ENCODE measurements around the gene CNTF. TPM values are rescaled to one million over a fixed set of nuclear protein-coding genes. Genes with fewer than 3 reads are reported as not detected.
"Not testable (repeated sequence)": the region's sequence is repeated elsewhere in the genome, so short reads cannot be mapped to it uniquely, and the experiment has no call there.

The CNTF gene
- total RNA-seq = 1 to 10 TPM; 4.7 to 6.3 TPM

- Mint-ChIP-seq H3K9me3 (no peaks in the 10 kb centered on the region), H3K36me3 (peaks cover 61% of the 10 kb centered on the region), H3K27ac (no peak within 1 kb of the TSS), H3K4me3 (no peak within 1 kb of the TSS), H3K27me3 (no peaks in the 10 kb centered on the region), H3K4me1 (ENCODE audit: low read depth in 2 of 2) (peaks cover 6 to 8% of the 10 kb centered on the region in 2 donors)
- ATAC-seq (no peak), DNase-seq (ENCODE audit: low spot score) (no peak)
Observed at GRCh38 chr11:58622344-58622743, at the start of gene CNTF. Gene CNTF (plus strand): TSS chr11:58622665. CDS start chr11:58622753, 88 bp downstream.

GRCh38 chr11:58572906-58573305 is 49.6 kb upstream of the CNTF start:
- H3K36me3 Mint-ChIP-seq = peaks cover 45% of the 10 kb centered on the region
- not testable (repeated sequence) for H3K27me3 Mint-ChIP-seq

GRCh38 chr11:58573451-58574104 is 48.9 kb upstream of the CNTF start:
- peak overlapping the region; percentile 97 for H3K4me3 Mint-ChIP-seq
- H3K9me3 Mint-ChIP-seq = no peaks in the 10 kb centered on the region
- peaks cover 58 to 73% of the 10 kb centered on the region in 2 donors for H3K4me1 Mint-ChIP-seq (ENCODE audit: low read depth in 2 of 2)
- H3K27me3 Mint-ChIP-seq = no peaks in the 10 kb centered on the region
- ATAC-seq = peak; percentile 61
- H3K36me3 Mint-ChIP-seq = peaks cover 38% of the 10 kb centered on the region
- DNase-seq (ENCODE audit: low spot score) = peak; percentile 77
- H3K27ac Mint-ChIP-seq = peak overlapping the region; percentile 97 to 98

More at GRCh38 chr11:58572906-58573305, 49.6 kb upstream of the CNTF start:
- not testable (repeated sequence) for ATAC-seq; H3K9me3 Mint-ChIP-seq; DNase-seq (ENCODE audit: low spot score)
- H3K4me3 Mint-ChIP-seq = peak overlapping the region; percentile 97
- H3K27ac Mint-ChIP-seq = peak overlapping the region; percentile 97 to 98
- H3K4me1 Mint-ChIP-seq (ENCODE audit: low read depth in 2 of 2) = peaks cover 64 to 74% of the 10 kb centered on the region in 2 donors

GRCh38 chr11:58574881-58575280 is 47.6 kb upstream of the CNTF start:
- no peak for DNase-seq (ENCODE audit: low spot score)
- Mint-ChIP-seq H3K4me3 (peak overlapping the region; percentile 97), H3K27ac (peak overlapping the region; percentile 97 to 98), H3K27me3 (no peaks in the 10 kb centered on the region), H3K36me3 (peaks cover 34% of the 10 kb centered on the region), H3K4me1 (ENCODE audit: low read depth in 2 of 2) (peaks cover 47 to 72% of the 10 kb centered on the region in 2 donors), H3K9me3 (no peaks in the 10 kb centered on the region)
- ATAC-seq = no peak

- no peaks in the 10 kb centered on the region for H3K9me3 Mint-ChIP-seq
- H3K27ac Mint-ChIP-seq = peak within 1 kb of the TSS; percentile 97 to 98
- ATAC-seq (no peak), DNase-seq (ENCODE audit: low spot score) (no peak)
- H3K4me1 Mint-ChIP-seq (ENCODE audit: low read depth in 2 of 2) = peaks cover 45 to 74% of the 10 kb centered on the region in 2 donors
- no peaks in the 10 kb centered on the region for H3K27me3 Mint-ChIP-seq
- peaks cover 34% of the 10 kb centered on the region for H3K36me3 Mint-ChIP-seq
- peak within 1 kb of the TSS; percentile 97 for H3K4me3 Mint-ChIP-seq
Observed at GRCh38 chr11:58575377-58576020, 47.0 kb upstream of the CNTF start, which contains the start of gene LPXN. Gene LPXN (minus strand): TSS chr11:58575856. CDS start chr11:58575772, 84 bp downstream.

- Mint-ChIP-seq H3K4me1 (ENCODE audit: low read depth in 2 of 2) (peaks cover 43 to 69% of the 10 kb centered on the region in 2 donors), H3K36me3 (peaks cover 30% of the 10 kb centered on the region), H3K27ac (peak overlapping the region; percentile 97 to 98), H3K9me3 (no peaks in the 10 kb centered on the region), H3K27me3 (no peaks in the 10 kb centered on the region), H3K4me3 (peak overlapping the region; percentile 97)
- no peak for ATAC-seq
- no peak for DNase-seq (ENCODE audit: low spot score)
Observed at GRCh38 chr11:58576887-58577471, 45.5 kb upstream of the CNTF start.

- peak overlapping the region; percentile 97 to 98 for H3K27ac Mint-ChIP-seq
- H3K9me3 Mint-ChIP-seq = no peaks in the 10 kb centered on the region
- ATAC-seq = peak; percentile 57 to 68
- H3K36me3 Mint-ChIP-seq = peaks cover 30% of the 10 kb centered on the region
- peak; percentile 92 for DNase-seq (ENCODE audit: low spot score)
- H3K27me3 Mint-ChIP-seq = no peaks in the 10 kb centered on the region
- H3K4me1 Mint-ChIP-seq (ENCODE audit: low read depth in 2 of 2) = peaks cover 41 to 72% of the 10 kb centered on the region in 2 donors
- peak overlapping the region; percentile 97 for H3K4me3 Mint-ChIP-seq
Observed at GRCh38 chr11:58577555-58578135, 44.8 kb upstream of the CNTF start.

GRCh38 chr11:58578136-58578634 is 44.3 kb upstream of the CNTF start:
- no peaks in the 10 kb centered on the region for H3K9me3 Mint-ChIP-seq
- peaks cover 43 to 73% of the 10 kb centered on the region in 2 donors for H3K4me1 Mint-ChIP-seq (ENCODE audit: low read depth in 2 of 2)
- no peaks in the 10 kb centered on the region for H3K27me3 Mint-ChIP-seq
- peak; percentile 92 for DNase-seq (ENCODE audit: low spot score)
- H3K36me3 Mint-ChIP-seq = peaks cover 30% of the 10 kb centered on the region
- H3K27ac Mint-ChIP-seq = peak overlapping the region; percentile 97 to 98
- ATAC-seq = peak; percentile 41 to 64
- H3K4me3 Mint-ChIP-seq = peak overlapping the region; percentile 97

- H3K36me3 Mint-ChIP-seq = peaks cover 25% of the 10 kb centered on the region
- H3K4me1 Mint-ChIP-seq (ENCODE audit: low read depth in 2 of 2) = peaks cover 39 to 73% of the 10 kb centered on the region in 2 donors
- peak within 1 kb of the TSS; percentile 97 to 98 for H3K27ac Mint-ChIP-seq
- no peaks in the 10 kb centered on the region for H3K27me3 Mint-ChIP-seq
- peak within 1 kb of the TSS; percentile 97 for H3K4me3 Mint-ChIP-seq
- DNase-seq (ENCODE audit: low spot score) (peak; percentile 96), ATAC-seq (peak; percentile 81 to 85)
- no peaks in the 10 kb centered on the region for H3K9me3 Mint-ChIP-seq
Observed at GRCh38 chr11:58578635-58579191, 43.8 kb upstream of the CNTF start, which contains the start of gene ZFP91. Gene ZFP91 (plus strand): TSS chr11:58579063. CDS start chr11:58579282, 219 bp downstream.

- peaks cover 41 to 70% of the 10 kb centered on the region in 2 donors for H3K4me1 Mint-ChIP-seq (ENCODE audit: low read depth in 2 of 2)
- peak; percentile 71 to 72 for ATAC-seq
- peak; percentile 95 for DNase-seq (ENCODE audit: low spot score)
- no peaks in the 10 kb centered on the region for H3K27me3 Mint-ChIP-seq
- H3K4me3 Mint-ChIP-seq = peak overlapping the region; percentile 97
- H3K27ac Mint-ChIP-seq = peak overlapping the region; percentile 97 to 98
- peaks cover 24% of the 10 kb centered on the region for H3K36me3 Mint-ChIP-seq
- H3K9me3 Mint-ChIP-seq = no peaks in the 10 kb centered on the region
Observed at GRCh38 chr11:58579192-58580129, 43.0 kb upstream of the CNTF start.

- ATAC-seq = no peak
- H3K4me1 Mint-ChIP-seq (ENCODE audit: low read depth in 2 of 2) = peaks cover 36 to 61% of the 10 kb centered on the region in 2 donors
- H3K27me3 Mint-ChIP-seq = no peaks in the 10 kb centered on the region
- no peak for DNase-seq (ENCODE audit: low spot score)
- peaks cover 15% of the 10 kb centered on the region for H3K36me3 Mint-ChIP-seq
- peak overlapping the region; percentile 95 for H3K4me3 Mint-ChIP-seq
- peak overlapping the region; percentile 97 to 98 for H3K27ac Mint-ChIP-seq
- H3K9me3 Mint-ChIP-seq = no peaks in the 10 kb centered on the region
Observed at GRCh38 chr11:58580311-58580710, 42.2 kb upstream of the CNTF start.

GRCh38 chr11:58582437-58582836 is 40.0 kb upstream of the CNTF start:
- Mint-ChIP-seq H3K9me3 (no peaks in the 10 kb centered on the region), H3K4me1 (ENCODE audit: low read depth in 2 of 2) (peaks cover 27 to 58% of the 10 kb centered on the region in 2 donors), H3K27me3 (no peaks in the 10 kb centered on the region), H3K36me3 (peaks cover 24% of the 10 kb centered on the region), H3K27ac (peak overlapping the region; percentile 17 to 31), H3K4me3 (peak overlapping the region; percentile 64)
- no peak for ATAC-seq
- DNase-seq (ENCODE audit: low spot score) = no peak

All from natural killer cell treated with Interleukin-12 subunit alpha and Interleukin-12 subunit beta and Interleukin-15 and Interleukin-18, amount 100 ng/mL, for 72 hours (primary cell).